Ectodermal cell (in vitro differentiated cells): ENCODE data around the gene SUGCT.

Source experiments
- H3K27ac ChIP-seq: 2 replicates; pipeline ENCODE4 v1.7.0; 2013; ENCODE audit warnings: mild to moderate bottlenecking, low read depth, low read length; ENCODE audit not compliant: insufficient read depth, poor library complexity, severe bottlenecking
- H3K27me3 ChIP-seq: 2 replicates; pipeline ENCODE4 v1.7.0; 2013; ENCODE audit warnings: mild to moderate bottlenecking, low read length; ENCODE audit not compliant: insufficient read depth, control insufficient read depth, poor library complexity, severe bottlenecking
- H3K36me3 ChIP-seq: one replicate; pipeline ENCODE4 v1.7.0; 2013; ENCODE audit warnings: low read length; ENCODE audit not compliant: control insufficient read depth, insufficient read depth
- H3K4me1 ChIP-seq: one replicate; pipeline ENCODE4 v1.7.0; 2013; ENCODE audit warnings: low read length; ENCODE audit not compliant: control insufficient read depth, insufficient read depth
- H3K4me3 ChIP-seq: 2 replicates; pipeline ENCODE4 v1.7.0; 2013; ENCODE audit warnings: low read depth, low read length, control low read depth; ENCODE audit not compliant: insufficient read depth
- H3K9me3 ChIP-seq: 2 replicates; pipeline ENCODE4 v1.7.0; 2013; ENCODE audit warnings: mild to moderate bottlenecking, low read length, moderate library complexity; ENCODE audit not compliant: control insufficient read depth
- WGBS, 2 experiments: methylation state at CpG; one replicate each; pipeline ENCODE4 v1.1.7; 2013; ENCODE audit warnings: missing lambda C conversion rate in 2 of 2; 5-methylcytosine and 5-hydroxymethylcytosine counted together

The SUGCT gene

GRCh38 chr7:40883826-40884225 is 749.0 kb downstream of the SUGCT start:
- H3K4me1 ChIP-seq: no peaks in the 10 kb centered on the region
- H3K4me3 ChIP-seq: no peak overlapping the region
- no peaks in the 10 kb centered on the region for H3K27me3 ChIP-seq
- no peaks in the 10 kb centered on the region for H3K36me3 ChIP-seq
- no peak overlapping the region for H3K27ac ChIP-seq
- H3K9me3 ChIP-seq: no peaks in the 10 kb centered on the region

GRCh38 chr7:40884241-40884640 is 749.4 kb downstream of the SUGCT start:
- no peak overlapping the region for H3K27ac ChIP-seq
- no peaks in the 10 kb centered on the region for H3K36me3 ChIP-seq
- H3K4me1 ChIP-seq: no peaks in the 10 kb centered on the region
- H3K9me3 ChIP-seq: no peaks in the 10 kb centered on the region
- no peaks in the 10 kb centered on the region for H3K27me3 ChIP-seq
- H3K4me3 ChIP-seq: no peak overlapping the region
- WGBS, 2 experiments: 97% methylated on average over 3 of the region's 3 CpGs

- Histone ChIP-seq H3K36me3 (no peaks in the 10 kb centered on the region), H3K27me3 (no peaks in the 10 kb centered on the region), H3K4me1 (no peaks in the 10 kb centered on the region), H3K9me3 (no peaks in the 10 kb centered on the region), H3K27ac (no peak overlapping the region), H3K4me3 (no peak overlapping the region)
- WGBS, 2 experiments: 84 to 88% methylated on average over 2 of the region's 2 CpGs
Measured at GRCh38 chr7:40885503-40885902, 750.7 kb downstream of the SUGCT start.

- Histone ChIP-seq H3K27me3 (no peaks in the 10 kb centered on the region), H3K27ac (no peak overlapping the region), H3K4me1 (no peaks in the 10 kb centered on the region), H3K9me3 (no peaks in the 10 kb centered on the region), H3K4me3 (no peak overlapping the region), H3K36me3 (no peaks in the 10 kb centered on the region)
Measured at GRCh38 chr7:40887099-40887498, 752.3 kb downstream of the SUGCT start.

- Histone ChIP-seq H3K36me3 (no peaks in the 10 kb centered on the region), H3K4me3 (no peak overlapping the region), H3K9me3 (no peaks in the 10 kb centered on the region), H3K27me3 (no peaks in the 10 kb centered on the region), H3K27ac (no peak overlapping the region), H3K4me1 (no peaks in the 10 kb centered on the region)
- WGBS, 2 experiments: 86% methylated on average over 1 of the region's 1 CpG
Measured at GRCh38 chr7:40888499-40888898, 753.7 kb downstream of the SUGCT start.

GRCh38 chr7:40889099-40889498 is 754.3 kb downstream of the SUGCT start:
- Histone ChIP-seq H3K36me3 (no peaks in the 10 kb centered on the region), H3K4me3 (no peak overlapping the region), H3K4me1 (no peaks in the 10 kb centered on the region), H3K27ac (no peak overlapping the region), H3K9me3 (no peaks in the 10 kb centered on the region), H3K27me3 (no peaks in the 10 kb centered on the region)
- WGBS, 2 experiments: 92 to 93% methylated on average over 4 of the region's 4 CpGs

GRCh38 chr7:40889539-40889938 is 754.7 kb downstream of the SUGCT start:
- 93 to 96% methylated on average over 1 to 2 of the region's 2 CpGs for WGBS, 2 experiments
- H3K4me3 ChIP-seq: no peak overlapping the region
- H3K9me3 ChIP-seq: no peaks in the 10 kb centered on the region
- no peak overlapping the region for H3K27ac ChIP-seq
- no peaks in the 10 kb centered on the region for H3K36me3 ChIP-seq
- no peaks in the 10 kb centered on the region for H3K27me3 ChIP-seq
- H3K4me1 ChIP-seq: no peaks in the 10 kb centered on the region

- no peak overlapping the region for H3K27ac ChIP-seq
- 73 to 93% methylated on average over 1 of the region's 1 CpG for WGBS, 2 experiments
- no peaks in the 10 kb centered on the region for H3K9me3 ChIP-seq
- H3K4me1 ChIP-seq: no peaks in the 10 kb centered on the region
- no peaks in the 10 kb centered on the region for H3K27me3 ChIP-seq
- no peak overlapping the region for H3K4me3 ChIP-seq
- H3K36me3 ChIP-seq: no peaks in the 10 kb centered on the region
Measured at GRCh38 chr7:40890088-40890692, 755.4 kb downstream of the SUGCT start.

- H3K27me3 ChIP-seq: no peaks in the 10 kb centered on the region
- H3K9me3 ChIP-seq: no peaks in the 10 kb centered on the region
- WGBS, 2 experiments: 90 to 95% methylated on average over 2 of the region's 2 CpGs
- no peak overlapping the region for H3K27ac ChIP-seq
- H3K4me3 ChIP-seq: no peak overlapping the region
- H3K4me1 ChIP-seq: no peaks in the 10 kb centered on the region
- no peaks in the 10 kb centered on the region for H3K36me3 ChIP-seq
Measured at GRCh38 chr7:40891232-40891631, 756.4 kb downstream of the SUGCT start.

- H3K36me3 ChIP-seq: no peaks in the 10 kb centered on the region
- no peaks in the 10 kb centered on the region for H3K4me1 ChIP-seq
- H3K27me3 ChIP-seq: no peaks in the 10 kb centered on the region
- no peak overlapping the region for H3K27ac ChIP-seq
- no peak overlapping the region for H3K4me3 ChIP-seq
- no peaks in the 10 kb centered on the region for H3K9me3 ChIP-seq
- 92 to 95% methylated on average over 15 of the region's 15 CpGs for WGBS, 2 experiments
Measured at GRCh38 chr7:40899151-40899550, 764.3 kb downstream of the SUGCT start.
